ENCODE measurements around the gene SLC5A12. TPM values are rescaled to one million over a fixed set of nuclear protein-coding genes. Genes with fewer than 3 reads are reported as not detected.

Gene SLC5A12
- total RNA-seq, 1 experiment from 2014 or later: not detected

GRCh38 chr11:26729284-26729683 lies 7.4 kb upstream of the SLC5A12 start:
- DNase-seq (ENCODE audit: low spot score): no peak
- in situ Hi-C loops (cut with HindIII; ENCODE audit: low sequenced_read_pairs): no loop called here

DNA sequence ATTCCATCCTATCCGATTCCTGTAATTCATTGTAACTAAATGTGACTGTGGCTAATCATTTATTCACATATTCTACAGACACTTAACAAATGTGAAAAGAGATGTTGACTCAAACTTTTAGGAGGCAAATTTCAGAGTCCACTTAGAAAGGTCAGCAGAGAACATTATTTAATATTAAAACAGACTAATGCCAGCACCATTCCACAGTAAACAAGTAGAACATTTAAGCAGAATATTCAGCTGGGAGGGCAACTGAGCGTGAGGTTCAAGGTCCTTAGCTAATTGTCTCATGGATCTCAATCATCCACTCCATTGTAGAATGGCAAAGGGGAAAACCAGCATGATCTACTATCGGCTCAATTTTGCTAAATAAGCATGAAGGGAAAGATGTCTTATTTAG lies 5.1 kb upstream of the SLC5A12 start:
- no peak for DNase-seq (ENCODE audit: low spot score)
- in situ Hi-C loops (cut with HindIII; ENCODE audit: low sequenced_read_pairs): no loop called here

DNA sequence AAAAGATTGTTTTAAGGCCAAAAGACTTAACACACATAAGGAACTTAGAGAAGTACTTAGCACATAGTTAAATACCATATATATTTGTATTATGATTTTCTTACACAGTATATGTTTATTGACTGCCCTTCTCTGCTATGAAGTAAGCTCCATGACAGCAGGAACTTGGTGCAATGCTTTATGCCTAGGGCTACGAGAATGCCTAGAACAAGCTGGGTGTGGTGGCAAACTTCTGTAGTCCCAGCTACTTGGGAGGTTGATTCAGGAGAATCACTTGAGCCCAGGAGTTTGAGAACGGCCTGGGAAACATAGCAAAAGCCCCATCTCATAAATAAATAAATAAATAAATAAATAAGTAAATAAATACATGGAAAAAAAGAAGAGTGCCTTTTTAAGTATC lies 1.9 kb downstream of the SLC5A12 start:
- no peak for DNase-seq (ENCODE audit: low spot score)
- in situ Hi-C loops (cut with HindIII; ENCODE audit: low sequenced_read_pairs): no loop called here

GRCh38 chr11:26719289-26719973 lies 2.4 kb downstream of the SLC5A12 start:
- no peak for DNase-seq (ENCODE audit: low spot score)
- in situ Hi-C loops (cut with HindIII; ENCODE audit: low sequenced_read_pairs): no loop called here

DNA sequence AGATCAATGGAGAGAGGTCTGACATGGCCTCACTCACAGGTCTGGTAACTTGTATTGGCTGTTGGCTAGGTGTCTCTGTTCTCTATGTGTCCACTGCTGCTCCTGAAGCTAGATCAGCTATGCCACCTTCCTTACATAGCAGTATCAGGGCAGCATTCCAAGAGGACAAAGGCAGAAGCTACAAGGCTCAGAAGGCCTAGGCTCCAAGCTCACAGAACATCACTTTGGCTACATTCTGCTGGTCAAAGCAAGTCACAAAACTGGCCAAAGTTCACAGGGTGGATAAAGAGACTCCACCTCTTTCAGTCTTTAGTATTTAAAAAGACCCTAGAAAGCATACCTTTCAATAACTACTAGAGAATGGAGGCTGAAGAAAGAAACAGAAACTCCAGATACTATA lies 4.1 kb downstream of the SLC5A12 start:
- no peak for DNase-seq (ENCODE audit: low spot score)
- in situ Hi-C loops (cut with HindIII; ENCODE audit: low sequenced_read_pairs): no loop called here

DNA sequence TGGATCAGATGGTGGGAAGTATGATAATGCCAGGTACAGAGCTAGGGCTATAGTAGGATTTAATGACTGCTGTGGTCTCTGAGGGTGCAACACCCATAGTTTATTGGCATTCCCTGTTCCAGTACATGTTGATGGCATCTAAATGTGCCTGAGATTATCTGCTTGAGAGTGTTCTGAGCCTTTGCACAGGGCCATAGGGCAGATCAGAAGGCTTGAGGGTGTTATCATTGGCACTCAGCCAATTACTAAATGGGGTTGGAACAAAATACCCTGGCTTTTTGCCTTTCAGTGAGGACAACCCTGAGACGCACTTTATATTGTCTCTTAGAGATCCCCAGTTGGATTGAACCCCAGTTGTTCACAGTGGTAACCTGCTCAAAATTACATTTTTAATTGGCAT lies 6.7 kb downstream of the SLC5A12 start:
- DNase-seq (ENCODE audit: low spot score): no peak
- in situ Hi-C loops (cut with HindIII; ENCODE audit: low sequenced_read_pairs): no loop called here

DNA sequence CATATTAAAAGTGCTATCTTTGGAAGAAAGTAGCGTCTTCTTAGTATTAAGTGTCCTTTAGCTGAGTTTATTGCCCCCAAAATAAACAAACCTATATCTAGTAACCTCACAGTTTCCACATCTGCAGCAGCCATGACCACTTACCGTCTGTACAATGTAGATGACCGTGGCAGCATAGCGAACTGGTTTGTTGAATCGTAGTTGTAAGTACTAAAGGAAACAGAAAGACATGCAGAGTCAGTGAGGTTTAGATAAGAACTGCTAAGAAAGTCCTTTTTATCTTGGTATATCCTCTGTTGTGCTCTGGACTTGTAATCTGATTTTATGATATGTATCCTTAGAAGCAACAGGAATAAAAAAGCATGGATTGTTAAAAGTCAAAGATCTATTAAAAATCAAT lies 9.4 kb downstream of the SLC5A12 start:
- DNase-seq (ENCODE audit: low spot score): no peak
- in situ Hi-C loops (cut with HindIII; ENCODE audit: low sequenced_read_pairs): no loop called here

- DNase-seq (ENCODE audit: low spot score): no peak
- in situ Hi-C loops (cut with HindIII; ENCODE audit: low sequenced_read_pairs): no loop called here
Measured at GRCh38 chr11:26710489-26710888, 11.4 kb downstream of the SLC5A12 start.

DNA sequence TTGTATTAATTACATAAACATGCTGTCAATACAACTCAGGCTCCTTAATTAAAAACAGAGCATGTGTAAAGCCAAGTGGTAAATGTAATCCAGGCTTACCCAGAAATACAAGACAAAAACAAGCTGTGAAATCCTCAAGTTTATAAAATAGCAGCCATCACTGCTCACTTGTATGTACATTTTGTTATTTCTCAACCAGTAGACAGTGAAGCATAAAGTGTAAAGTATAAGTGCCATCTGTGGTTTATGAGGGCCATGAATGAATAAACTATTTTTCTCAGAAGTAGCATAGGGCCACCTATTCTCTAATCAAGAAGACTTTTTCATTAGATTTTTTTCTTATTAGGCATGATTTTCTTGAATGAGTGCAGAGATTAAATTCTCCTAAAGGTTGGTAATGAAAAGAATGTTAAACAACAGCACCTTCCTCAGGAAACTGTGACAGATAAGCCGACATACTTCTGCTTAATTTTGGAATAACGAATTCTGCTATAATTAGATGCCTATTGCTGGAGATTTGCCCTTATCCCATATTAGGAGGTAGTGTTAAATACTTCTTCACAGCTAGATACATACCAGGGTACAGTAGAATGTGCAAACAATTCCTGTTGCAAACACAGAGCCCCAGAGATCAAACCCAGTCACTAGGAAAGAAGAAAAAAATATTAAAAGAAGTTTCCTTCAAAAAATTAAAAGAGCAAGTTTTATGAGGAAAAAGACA lies 13.0 kb downstream of the SLC5A12 start:
- no peak for DNase-seq (ENCODE audit: low spot score)
- in situ Hi-C loops (cut with HindIII; ENCODE audit: low sequenced_read_pairs): no loop called here

- in situ Hi-C loops (cut with HindIII; ENCODE audit: low sequenced_read_pairs): no loop called here
- DNase-seq (ENCODE audit: low spot score): no peak
Measured at GRCh38 chr11:26706181-26706580, 15.7 kb downstream of the SLC5A12 start.

- DNase-seq (ENCODE audit: low spot score): no peak
- in situ Hi-C loops (cut with HindIII; ENCODE audit: low sequenced_read_pairs): no loop called here
Measured at GRCh38 chr11:26704249-26704648, 17.6 kb downstream of the SLC5A12 start.

DNA sequence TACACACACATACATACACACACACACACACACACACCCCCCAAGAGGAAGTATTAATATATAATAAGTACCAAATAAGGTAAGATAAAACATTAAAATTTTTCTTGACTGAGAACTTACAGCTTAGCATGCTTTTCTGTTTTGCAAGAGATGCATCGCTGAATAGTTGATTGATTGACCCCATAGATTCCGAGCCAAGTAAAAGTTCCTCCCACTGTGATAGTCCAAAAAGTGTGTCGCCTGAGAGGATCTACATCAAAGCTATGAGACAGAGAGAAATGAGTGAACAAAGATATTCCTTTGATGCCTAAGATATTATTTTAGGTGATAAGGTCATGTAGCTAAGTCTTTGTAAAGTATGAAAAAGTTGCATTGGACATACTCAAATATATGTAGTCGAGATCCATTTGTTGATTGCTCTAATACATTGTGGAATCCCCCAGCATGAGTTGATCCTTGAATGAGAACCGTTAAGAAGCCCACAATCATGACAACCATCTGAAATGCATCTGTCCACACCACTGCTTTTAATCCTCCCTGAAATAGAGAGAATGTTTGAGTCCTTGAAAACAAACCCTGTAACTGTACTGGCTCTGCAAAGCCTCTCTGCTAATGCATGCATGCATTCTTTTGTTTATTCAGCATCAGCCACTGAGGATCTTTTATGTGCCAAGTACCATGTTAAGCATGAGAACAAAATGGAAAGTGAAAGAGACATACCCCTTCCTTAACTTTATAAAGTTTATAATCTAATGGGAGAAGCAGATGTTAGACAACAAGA lies 18.3 kb downstream of the SLC5A12 start:
- in situ Hi-C loops (cut with HindIII; ENCODE audit: low sequenced_read_pairs): no loop called here
- DNase-seq (ENCODE audit: low spot score): no peak

DNA sequence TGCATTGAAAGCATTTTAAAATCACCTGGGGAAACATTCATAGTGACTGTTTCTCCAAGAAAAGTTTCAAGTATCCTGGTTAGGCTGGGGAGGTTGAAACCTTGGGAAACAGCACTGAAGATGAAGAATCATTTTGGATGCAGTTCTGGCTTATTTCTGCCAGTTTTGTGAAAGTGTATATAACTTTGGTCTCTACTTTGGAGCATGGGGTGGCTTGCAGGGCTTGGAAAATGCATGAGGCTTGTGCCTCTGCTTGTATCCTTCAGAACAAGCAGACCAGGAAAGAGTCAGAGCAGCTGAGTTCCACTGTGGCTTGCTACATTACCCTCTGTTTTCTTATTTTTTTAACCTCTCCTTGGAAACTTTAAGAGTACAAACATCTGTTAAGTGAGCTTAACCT lies 19.5 kb downstream of the SLC5A12 start:
- DNase-seq (ENCODE audit: low spot score): no peak
- in situ Hi-C loops (cut with HindIII; ENCODE audit: low sequenced_read_pairs): no loop called here

- no peak for DNase-seq (ENCODE audit: low spot score)
- in situ Hi-C loops (cut with HindIII; ENCODE audit: low sequenced_read_pairs): no loop called here
Measured at GRCh38 chr11:26700574-26701235, 21.2 kb downstream of the SLC5A12 start.

GRCh38 chr11:26698224-26698623 lies 23.6 kb downstream of the SLC5A12 start:
- in situ Hi-C loops (cut with HindIII; ENCODE audit: low sequenced_read_pairs): no loop called here
- no peak for DNase-seq (ENCODE audit: low spot score)

DNA sequence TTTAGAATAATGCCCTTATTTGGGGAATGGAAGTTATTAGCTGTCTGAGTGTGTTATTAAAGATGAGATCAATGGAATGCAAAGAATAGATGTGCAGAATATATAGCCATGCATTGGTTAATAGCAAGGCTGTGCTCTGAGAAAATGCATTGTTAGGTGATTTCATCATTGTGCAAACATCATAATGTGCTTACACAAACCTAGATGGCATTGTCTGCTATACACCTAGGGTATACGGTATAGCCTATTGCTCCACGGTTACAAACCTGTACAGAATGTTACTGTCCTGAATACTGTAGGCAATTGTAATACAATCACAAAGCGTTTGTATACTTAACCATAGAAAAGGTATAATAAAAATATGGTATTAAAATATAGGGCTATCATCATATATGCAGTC lies 25.5 kb downstream of the SLC5A12 start:
- in situ Hi-C loops (cut with HindIII; ENCODE audit: low sequenced_read_pairs): no loop called here
- DNase-seq (ENCODE audit: low spot score): no peak

GRCh38 chr11:26688701-26689100 lies 33.2 kb downstream of the SLC5A12 start:
- DNase-seq (ENCODE audit: low spot score): no peak
- in situ Hi-C loops (cut with HindIII; ENCODE audit: low sequenced_read_pairs): no loop called here

GRCh38 chr11:26687351-26687750 lies 34.5 kb downstream of the SLC5A12 start:
- DNase-seq (ENCODE audit: low spot score): no peak
- in situ Hi-C loops (cut with HindIII; ENCODE audit: low sequenced_read_pairs): no loop called here

- in situ Hi-C loops (cut with HindIII; ENCODE audit: low sequenced_read_pairs): no loop called here
- DNase-seq (ENCODE audit: low spot score): no peak
Measured at GRCh38 chr11:26677566-26677965, 44.3 kb downstream of the SLC5A12 start.

DNA sequence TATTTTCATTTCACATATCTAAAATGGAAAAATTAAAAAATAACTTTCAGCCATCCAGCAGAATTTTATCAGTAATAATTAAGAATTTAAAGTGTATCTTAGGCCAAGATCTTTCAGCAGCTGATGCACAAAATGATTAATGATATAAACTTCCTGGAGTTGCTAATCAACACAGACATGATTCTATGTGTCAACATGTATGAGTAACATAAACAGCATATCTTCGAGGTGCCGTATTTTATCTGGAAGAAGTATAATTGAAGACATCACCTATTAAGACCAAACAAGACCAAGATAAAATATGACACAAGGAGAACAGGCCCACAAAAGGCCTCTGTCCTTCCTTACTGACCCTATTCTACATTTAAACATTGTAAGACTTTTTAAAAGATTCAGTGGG lies 45.2 kb downstream of the SLC5A12 start:
- no peak for DNase-seq (ENCODE audit: low spot score)
- in situ Hi-C loops (cut with HindIII; ENCODE audit: low sequenced_read_pairs): no loop called here

Measured in G401 (cell line).